ENCODE results near the gene ADORA2A.
A peak's percentile ranks its signal among the peaks of the same experiment; 100 is the strongest.

ADORA2A gene

GRCh38 chr22:24435323-24435645, 7.9 kb downstream of the ADORA2A start:
- no peak for TF ChIP-seq CTCF (IDR thresholded peaks at IDR 0.05; ENCODE audit: low read depth, low read length)
- DNase-seq (ENCODE audit: low read depth in 2 of 2): no peak
- H3K4me3 ChIP-seq (replicated peaks in 1 of 2; ENCODE audit: low read depth in 2 of 2, low read length in 2 of 2): no peak overlapping the region

GRCh38 chr22:24435861-24436371, 8.5 kb downstream of the ADORA2A start:
- DNase-seq (ENCODE audit: low read depth in 2 of 2): peak; percentile 45 to 91
- H3K4me3 ChIP-seq (replicated peaks in 1 of 2; ENCODE audit: low read depth in 2 of 2, low read length in 2 of 2): no peak overlapping the region
- no peak for TF ChIP-seq CTCF (IDR thresholded peaks at IDR 0.05; ENCODE audit: low read depth, low read length)

- TF ChIP-seq CTCF (IDR thresholded peaks at IDR 0.05; ENCODE audit: low read depth, low read length): no peak
- DNase-seq (ENCODE audit: low read depth in 2 of 2): no peak
- no peak overlapping the region for H3K4me3 ChIP-seq (replicated peaks in 1 of 2; ENCODE audit: low read depth in 2 of 2, low read length in 2 of 2)
Measured at GRCh38 chr22:24436553-24436952, 9.2 kb downstream of the ADORA2A start.

GRCh38 chr22:24437091-24437490, 9.7 kb downstream of the ADORA2A start:
- TF ChIP-seq CTCF (IDR thresholded peaks at IDR 0.05; ENCODE audit: low read depth, low read length): no peak
- no peak overlapping the region for H3K4me3 ChIP-seq (replicated peaks in 1 of 2; ENCODE audit: low read depth in 2 of 2, low read length in 2 of 2)
- DNase-seq (ENCODE audit: low read depth in 2 of 2): no peak

- H3K4me3 ChIP-seq (replicated peaks in 1 of 2; ENCODE audit: low read depth in 2 of 2, low read length in 2 of 2): no peak overlapping the region
- DNase-seq (ENCODE audit: low read depth in 2 of 2): no peak
- TF ChIP-seq CTCF (IDR thresholded peaks at IDR 0.05; ENCODE audit: low read depth, low read length): peak; percentile 8
Measured at GRCh38 chr22:24437741-24438328, 10.4 kb downstream of the ADORA2A start.

- no peak for DNase-seq (ENCODE audit: low read depth in 2 of 2)
- TF ChIP-seq CTCF (IDR thresholded peaks at IDR 0.05; ENCODE audit: low read depth, low read length): no peak
- no peak overlapping the region for H3K4me3 ChIP-seq (replicated peaks in 1 of 2; ENCODE audit: low read depth in 2 of 2, low read length in 2 of 2)
Measured at GRCh38 chr22:24440270-24440717, 12.9 kb downstream of the ADORA2A start.
